ENCODE measurements around the gene BEND7.
"Not testable (repeated sequence)": the region's sequence is repeated elsewhere in the genome, so short reads cannot be mapped to it uniquely, and the experiment has no call there.

BEND7 gene

GRCh38 chr10:13528875-13529713 lies at the start of gene BEND7:
BEND7 (minus strand) TSS chr10:13529014; CDS start chr10:13528533, 481 bp downstream.
- FAIRE-seq = no peak

GRCh38 chr10:13573960-13574359 lies 45.1 kb upstream of the BEND7 start:
- FAIRE-seq = no peak

DNA sequence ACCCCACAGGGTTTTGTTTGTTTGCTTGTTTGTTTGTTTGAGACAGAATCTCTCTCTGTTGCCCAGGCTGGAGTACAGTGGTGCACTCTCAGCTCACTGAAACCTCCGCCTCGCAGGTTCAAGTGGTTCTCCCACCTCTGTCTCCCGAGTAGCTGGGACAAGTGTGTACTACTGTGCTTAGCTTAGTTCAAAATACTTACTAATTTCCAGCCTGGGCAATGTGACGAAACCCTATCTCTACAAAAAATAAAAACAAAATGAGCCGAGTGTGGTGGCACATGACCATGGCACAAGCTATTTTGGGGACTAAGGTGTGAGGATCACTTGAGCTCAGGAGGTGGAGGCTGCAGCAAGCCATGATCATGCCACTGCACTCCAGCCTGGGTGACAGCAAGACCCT lies 42.7 kb upstream of the BEND7 start:
- no peak for FAIRE-seq

- no peak for FAIRE-seq
Measured at GRCh38 chr10:13567030-13567429, 38.2 kb upstream of the BEND7 start.

GRCh38 chr10:13564576-13564975 lies 35.8 kb upstream of the BEND7 start:
- no peak for FAIRE-seq

- FAIRE-seq = no peak
Measured at GRCh38 chr10:13563481-13564445, 34.9 kb upstream of the BEND7 start.

- FAIRE-seq = no peak
Measured at GRCh38 chr10:13560597-13560996, 31.8 kb upstream of the BEND7 start.

DNA sequence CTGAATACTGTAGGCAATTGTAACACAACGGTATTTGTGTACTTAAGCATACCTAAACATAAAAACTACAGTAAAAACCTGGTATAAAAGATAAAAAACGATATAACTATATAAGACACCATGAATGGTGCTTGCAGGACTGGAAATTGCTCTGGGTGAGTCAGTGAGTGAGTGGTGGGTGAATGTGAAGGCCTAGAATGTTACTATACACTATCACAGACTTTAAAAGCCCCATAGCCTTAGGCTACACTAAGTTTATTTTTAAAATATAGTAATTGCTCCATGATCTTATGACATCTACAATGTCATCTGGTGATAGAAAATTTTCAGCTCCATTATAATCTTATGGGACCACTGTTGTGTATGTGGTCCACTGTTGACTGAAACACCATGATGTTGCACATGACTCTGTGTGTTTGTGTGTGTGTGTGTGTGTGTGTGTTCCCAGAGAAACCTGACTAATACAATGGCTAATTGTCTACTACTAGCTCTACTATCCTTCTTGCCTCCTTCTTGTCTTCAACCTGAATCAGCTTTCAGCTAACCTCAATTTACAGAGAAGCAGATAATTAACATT lies 30.4 kb upstream of the BEND7 start:
- FAIRE-seq = no peak

DNA sequence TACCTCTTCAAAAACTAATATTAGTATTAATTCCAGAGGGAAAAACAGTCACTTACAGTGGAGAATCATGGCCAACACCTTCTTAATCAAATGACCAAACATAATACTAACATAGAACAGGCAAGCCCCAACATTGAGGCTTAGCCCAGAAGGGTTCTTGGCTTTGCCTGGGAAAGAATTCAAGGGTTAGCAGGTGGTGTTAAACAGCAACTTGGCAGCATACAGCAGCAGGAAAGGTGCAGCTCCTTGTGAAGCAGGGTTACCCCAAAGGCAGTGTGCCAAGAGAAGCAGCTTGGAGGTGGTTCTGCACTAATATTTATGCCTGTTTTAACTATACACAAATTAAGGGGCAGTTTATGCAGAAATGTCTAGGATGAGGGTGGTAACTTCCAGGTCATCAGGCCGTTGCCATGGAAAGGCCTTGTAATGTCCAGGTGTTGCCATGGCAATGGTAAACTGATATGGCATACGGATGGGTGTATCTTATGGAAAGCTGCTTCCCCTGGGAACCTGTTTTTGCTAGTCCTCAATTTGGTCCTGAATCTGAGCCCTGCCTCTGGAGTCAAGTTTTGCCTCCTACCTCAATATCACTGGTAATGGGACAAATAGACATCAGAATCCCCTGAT lies 27.2 kb upstream of the BEND7 start:
- FAIRE-seq = no peak

DNA sequence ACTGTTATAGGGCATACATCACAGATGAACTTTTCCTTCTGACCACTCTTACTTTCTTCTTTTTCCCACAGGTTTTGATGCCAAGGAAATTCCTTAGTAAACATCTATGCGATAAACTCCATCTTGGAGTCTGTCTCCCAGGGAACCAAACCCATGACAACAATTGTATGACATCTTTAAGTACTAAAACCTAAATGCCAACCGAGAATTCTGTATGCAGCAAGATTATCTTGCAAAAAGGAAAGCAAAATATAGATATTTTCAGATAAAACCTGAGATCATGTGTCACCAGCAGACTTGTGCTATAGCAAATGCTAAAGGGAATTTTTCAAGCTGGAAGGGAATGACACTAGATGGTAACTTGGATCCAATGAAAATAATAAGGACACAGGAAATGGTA lies 22.0 kb upstream of the BEND7 start:
- FAIRE-seq = no peak

DNA sequence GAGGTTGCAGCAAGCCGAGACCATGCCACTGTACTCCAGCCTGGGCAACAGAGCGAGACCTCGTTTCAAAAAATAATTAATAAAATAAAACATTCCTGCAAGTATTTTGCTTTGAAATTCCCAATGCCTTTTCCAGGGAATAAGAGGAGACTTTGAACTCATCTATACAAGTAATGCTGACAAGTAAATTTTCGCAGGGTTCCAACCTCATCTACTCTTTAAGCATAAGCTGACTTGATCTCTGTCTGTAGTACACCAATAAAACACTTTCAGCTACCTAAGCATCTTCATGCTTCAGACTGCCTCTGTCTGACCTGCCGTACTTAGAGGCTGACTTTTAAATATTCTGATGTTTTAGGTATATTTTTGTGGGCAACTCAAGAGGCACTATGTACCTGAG lies 13.7 kb upstream of the BEND7 start:
- no peak for FAIRE-seq

DNA sequence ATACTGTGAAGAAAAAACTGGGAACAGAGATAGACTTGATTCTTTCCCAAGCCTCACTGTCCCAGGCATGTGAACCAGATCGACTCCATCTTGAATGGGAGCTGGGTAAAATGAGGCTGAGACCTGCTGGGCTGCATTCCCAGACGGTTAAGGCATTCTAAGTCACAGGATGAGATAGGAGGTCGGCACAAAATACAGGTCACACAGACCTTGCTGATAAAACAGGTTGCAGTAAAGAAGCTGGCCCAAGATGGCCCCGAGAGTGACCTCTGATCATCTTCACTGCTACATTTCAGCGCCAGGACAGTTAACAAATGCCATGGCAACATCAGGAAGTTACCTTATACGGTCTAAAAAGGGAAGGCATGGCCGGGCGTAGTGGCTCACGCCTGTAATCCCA lies 9.2 kb upstream of the BEND7 start:
- not testable (repeated sequence) for FAIRE-seq

DNA sequence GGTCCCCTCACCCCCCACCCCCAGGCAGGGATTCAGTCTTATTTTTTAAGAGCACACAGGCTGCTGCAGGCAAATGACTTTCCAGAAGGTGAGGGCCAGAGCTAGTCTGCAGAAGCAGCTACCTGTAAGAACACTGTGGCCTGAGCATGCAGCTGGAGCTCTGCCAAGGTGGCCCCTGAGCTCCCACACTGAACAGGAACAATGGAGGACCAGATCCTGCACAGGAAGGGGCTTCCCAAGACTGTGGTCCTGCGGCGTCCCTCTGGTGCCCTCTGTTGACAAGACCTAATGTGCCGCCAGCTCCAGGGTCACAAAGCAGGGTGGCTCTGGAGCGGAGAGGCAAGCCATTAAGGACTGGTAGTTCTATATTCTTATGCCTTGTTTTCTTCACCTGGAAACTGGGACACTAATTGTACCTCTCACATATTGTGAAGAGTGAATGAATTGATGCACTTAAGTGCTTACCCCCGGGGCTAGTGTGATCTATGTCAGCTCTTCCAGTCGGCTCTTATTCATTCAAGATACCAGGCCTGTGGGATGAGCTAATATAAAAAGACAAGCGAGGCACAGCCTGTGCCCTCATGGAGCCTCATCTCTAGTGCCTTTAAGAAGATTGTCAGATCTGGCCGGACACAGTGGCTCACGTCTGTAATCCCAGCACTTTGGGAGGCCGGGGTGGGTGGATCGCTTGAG lies 8.0 kb upstream of the BEND7 start:
- FAIRE-seq = no peak

- FAIRE-seq = no peak
Measured at GRCh38 chr10:13535346-13535745, 6.5 kb upstream of the BEND7 start.

DNA sequence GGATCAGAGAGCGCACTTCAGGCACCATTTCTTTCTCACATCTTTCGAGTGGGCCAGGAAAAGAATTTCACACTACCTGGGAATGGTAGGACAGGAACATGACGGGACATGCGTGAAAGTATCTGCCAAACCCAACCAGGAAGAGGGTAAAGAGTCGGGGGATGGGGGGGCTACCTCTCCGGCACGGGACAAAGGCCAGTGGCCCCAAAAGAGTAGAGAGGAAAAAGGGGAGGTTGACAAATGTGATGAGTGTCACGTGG lies 830 bp upstream of the BEND7 start:
- FAIRE-seq = no peak

DNA sequence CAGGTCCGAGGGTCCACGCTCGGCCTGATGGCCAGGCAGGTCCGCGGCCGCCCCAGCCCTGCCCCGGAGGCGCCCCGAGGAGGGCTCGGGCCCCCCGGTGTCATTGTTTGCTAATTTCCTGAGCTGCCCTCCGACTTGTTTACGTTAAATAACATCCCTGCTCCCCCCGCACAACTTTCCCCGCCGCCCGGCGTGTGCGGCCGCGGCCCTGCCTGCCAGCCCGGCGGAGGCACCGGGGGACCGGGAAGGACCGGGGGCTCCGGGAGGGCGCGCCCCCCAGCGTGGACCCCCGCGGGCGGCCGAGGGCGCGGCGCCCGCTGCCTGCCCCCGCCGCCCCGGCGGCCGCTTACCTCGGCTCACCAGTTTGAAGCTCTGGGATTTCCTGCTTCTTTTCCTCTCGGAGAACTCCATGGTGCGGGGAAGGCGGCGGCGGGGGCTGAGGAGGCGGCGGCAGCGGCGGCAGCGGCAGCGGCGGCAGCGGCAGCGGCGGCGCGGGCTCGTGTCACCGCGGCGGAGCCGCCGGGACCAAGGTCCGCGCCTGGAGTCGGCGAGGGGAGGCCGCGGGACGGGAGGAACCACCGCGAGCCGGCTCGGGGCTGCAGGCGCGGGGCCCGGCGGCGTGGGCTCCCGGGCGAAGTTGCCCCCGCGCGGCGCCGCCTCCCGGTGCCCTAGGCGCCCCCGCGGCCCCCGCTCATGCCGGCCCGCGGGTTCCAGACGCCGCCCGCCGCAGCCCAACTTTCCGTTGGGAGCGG lies 515 bp downstream of the BEND7 start:
- no peak for FAIRE-seq

GRCh38 chr10:13527864-13528122 lies 1.0 kb downstream of the BEND7 start:
- no peak for FAIRE-seq

DNA sequence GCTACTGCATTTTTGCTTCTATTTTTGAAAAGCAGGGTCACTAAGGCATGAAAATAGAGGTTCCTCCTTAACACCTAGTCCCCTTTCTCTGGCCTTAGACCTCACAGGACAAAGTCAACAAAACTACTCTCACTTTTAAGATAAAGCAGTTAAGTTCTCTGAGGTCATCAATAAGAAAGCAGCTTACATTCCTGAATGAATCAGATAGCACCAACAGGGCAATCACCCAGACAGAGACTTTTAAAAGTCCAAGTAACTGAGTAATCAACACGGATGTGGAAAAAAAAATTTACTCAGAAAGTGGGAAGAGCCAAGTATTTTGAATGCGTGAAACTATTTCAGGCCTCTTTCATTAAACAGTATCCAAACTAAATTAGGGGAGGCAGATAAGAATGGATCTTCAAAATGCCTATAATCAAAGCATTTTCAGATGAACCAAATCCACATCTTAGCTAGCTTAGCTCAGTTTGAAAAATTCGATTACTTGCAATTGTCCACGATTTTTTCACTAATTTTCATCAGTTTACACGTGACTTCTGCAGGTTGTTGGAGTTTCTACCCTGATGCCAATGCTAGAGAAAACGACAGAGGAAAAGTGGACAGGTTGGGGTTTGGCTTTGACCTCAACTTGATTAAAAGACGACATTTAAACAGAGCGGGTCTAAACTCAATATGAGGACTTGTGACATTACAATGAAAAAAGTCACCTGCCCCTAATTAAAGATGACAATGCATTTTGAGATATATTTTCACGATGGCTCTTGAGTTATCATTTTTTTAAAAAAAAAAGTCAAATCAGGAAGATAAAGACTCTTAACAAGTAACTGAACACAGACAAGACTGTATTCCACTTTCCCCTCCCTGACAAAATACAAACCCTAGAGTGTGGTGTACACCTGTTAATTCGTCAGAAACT lies 1.6 kb downstream of the BEND7 start:
- FAIRE-seq = peak; percentile 80

- FAIRE-seq = peak; percentile 38
Measured at GRCh38 chr10:13525663-13526062, 3.2 kb downstream of the BEND7 start.

DNA sequence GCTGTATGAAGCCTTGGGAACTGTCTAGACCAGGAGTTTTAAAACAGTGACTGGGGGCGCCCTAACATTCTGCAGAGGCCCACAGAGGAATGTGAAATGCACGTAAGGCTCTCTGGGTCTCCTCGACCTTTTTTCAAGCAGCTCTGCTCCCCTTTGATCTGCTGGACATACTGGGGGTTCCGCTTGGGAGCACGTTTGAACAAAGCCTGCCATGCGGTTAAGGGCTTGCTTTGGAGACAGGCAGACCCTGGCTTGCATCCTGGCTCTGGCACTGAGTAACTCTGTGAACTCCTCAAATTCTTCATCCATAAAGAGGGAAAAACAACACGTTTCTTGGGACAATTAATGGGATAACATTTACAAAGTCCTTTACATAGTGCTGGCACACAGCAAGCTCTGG lies 7.8 kb downstream of the BEND7 start:
- no peak for FAIRE-seq

- no peak for FAIRE-seq
Measured at GRCh38 chr10:13520194-13520593, 8.6 kb downstream of the BEND7 start.

Measured in islet of Langerhans (tissue), 1 donor.